Neutrophil (primary cell): ENCODE results near the gene ASIC4.

Experiments used
- H3K27ac ChIP-seq: fragments of 200-600 bp; sonication (generic); 2 replicates; pipeline ENCODE4 v1.5.1; 2016; ENCODE audit warnings: mild to moderate bottlenecking, moderate library complexity
- H3K27me3 ChIP-seq: fragments of 200-600 bp; sonication (generic); 2 replicates; pipeline ENCODE4 v1.6.0; 2016; ENCODE audit warnings: mild to moderate bottlenecking
- H3K36me3 ChIP-seq: fragments of 200-600 bp; sonication (generic); 2 replicates; pipeline ENCODE4 v1.5.1; 2017
- H3K4me1 ChIP-seq, 2 experiments: fragments of 200-600 bp in 1 of 2; sonication (generic) in 1 of 2; 1 replicate in 1 of 2; 2 replicates in 1 of 2; pipeline versions ENCODE4 v1.5.1 to v1.6.1; 2013 to 2016; ENCODE audit warnings: low read depth in 1 of 2, low read length in 1 of 2, mild to moderate bottlenecking in 1 of 2, moderate library complexity in 1 of 2; ENCODE audit not compliant: control insufficient read depth in 1 of 2, insufficient read depth in 1 of 2
- H3K4me3 ChIP-seq, 2 experiments: fragments of 200-600 bp in 1 of 2; sonication (generic) in 1 of 2; 1 replicate in 1 of 2; 2 replicates in 1 of 2; pipeline ENCODE4 v1.5.1; 2013 to 2016; ENCODE audit warnings: low read depth in 1 of 2, low read length in 1 of 2, mild to moderate bottlenecking in 1 of 2, moderate library complexity in 1 of 2
- H3K9me3 ChIP-seq: fragments of 200-600 bp; sonication (generic); 2 replicates; pipeline ENCODE4 v1.5.1; 2016
- TF ChIP-seq, protein P1 (sequence below): fragments of 200-600 bp; sonication (generic); IDR thresholded peaks from 2 replicates; pipeline ENCODE4 v1.5.1; 2016; ENCODE audit warnings: antibody characterized with exemption

ASIC4 gene, protein sequence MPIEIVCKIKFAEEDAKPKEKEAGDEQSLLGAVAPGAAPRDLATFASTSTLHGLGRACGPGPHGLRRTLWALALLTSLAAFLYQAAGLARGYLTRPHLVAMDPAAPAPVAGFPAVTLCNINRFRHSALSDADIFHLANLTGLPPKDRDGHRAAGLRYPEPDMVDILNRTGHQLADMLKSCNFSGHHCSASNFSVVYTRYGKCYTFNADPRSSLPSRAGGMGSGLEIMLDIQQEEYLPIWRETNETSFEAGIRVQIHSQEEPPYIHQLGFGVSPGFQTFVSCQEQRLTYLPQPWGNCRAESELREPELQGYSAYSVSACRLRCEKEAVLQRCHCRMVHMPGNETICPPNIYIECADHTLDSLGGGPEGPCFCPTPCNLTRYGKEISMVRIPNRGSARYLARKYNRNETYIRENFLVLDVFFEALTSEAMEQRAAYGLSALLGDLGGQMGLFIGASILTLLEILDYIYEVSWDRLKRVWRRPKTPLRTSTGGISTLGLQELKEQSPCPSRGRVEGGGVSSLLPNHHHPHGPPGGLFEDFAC

GRCh38 chr2:219514196-219514761 lies at the start of gene ASIC4:
Gene ASIC4 (plus strand): TSS chr2:219514482. CDS start chr2:219514725, 243 bp downstream.
- Histone ChIP-seq H3K4me1 (no peaks in the 10 kb centered on the region), H3K27ac (no peak within 1 kb of the TSS), H3K4me3 (no peak within 1 kb of the TSS), H3K27me3 (peaks cover 100% of the 10 kb centered on the region), H3K9me3 (no peaks in the 10 kb centered on the region), H3K36me3 (no peaks in the 10 kb centered on the region)
- TF ChIP-seq, protein P1, sequence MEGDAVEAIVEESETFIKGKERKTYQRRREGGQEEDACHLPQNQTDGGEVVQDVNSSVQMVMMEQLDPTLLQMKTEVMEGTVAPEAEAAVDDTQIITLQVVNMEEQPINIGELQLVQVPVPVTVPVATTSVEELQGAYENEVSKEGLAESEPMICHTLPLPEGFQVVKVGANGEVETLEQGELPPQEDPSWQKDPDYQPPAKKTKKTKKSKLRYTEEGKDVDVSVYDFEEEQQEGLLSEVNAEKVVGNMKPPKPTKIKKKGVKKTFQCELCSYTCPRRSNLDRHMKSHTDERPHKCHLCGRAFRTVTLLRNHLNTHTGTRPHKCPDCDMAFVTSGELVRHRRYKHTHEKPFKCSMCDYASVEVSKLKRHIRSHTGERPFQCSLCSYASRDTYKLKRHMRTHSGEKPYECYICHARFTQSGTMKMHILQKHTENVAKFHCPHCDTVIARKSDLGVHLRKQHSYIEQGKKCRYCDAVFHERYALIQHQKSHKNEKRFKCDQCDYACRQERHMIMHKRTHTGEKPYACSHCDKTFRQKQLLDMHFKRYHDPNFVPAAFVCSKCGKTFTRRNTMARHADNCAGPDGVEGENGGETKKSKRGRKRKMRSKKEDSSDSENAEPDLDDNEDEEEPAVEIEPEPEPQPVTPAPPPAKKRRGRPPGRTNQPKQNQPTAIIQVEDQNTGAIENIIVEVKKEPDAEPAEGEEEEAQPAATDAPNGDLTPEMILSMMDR = no peak

DNA sequence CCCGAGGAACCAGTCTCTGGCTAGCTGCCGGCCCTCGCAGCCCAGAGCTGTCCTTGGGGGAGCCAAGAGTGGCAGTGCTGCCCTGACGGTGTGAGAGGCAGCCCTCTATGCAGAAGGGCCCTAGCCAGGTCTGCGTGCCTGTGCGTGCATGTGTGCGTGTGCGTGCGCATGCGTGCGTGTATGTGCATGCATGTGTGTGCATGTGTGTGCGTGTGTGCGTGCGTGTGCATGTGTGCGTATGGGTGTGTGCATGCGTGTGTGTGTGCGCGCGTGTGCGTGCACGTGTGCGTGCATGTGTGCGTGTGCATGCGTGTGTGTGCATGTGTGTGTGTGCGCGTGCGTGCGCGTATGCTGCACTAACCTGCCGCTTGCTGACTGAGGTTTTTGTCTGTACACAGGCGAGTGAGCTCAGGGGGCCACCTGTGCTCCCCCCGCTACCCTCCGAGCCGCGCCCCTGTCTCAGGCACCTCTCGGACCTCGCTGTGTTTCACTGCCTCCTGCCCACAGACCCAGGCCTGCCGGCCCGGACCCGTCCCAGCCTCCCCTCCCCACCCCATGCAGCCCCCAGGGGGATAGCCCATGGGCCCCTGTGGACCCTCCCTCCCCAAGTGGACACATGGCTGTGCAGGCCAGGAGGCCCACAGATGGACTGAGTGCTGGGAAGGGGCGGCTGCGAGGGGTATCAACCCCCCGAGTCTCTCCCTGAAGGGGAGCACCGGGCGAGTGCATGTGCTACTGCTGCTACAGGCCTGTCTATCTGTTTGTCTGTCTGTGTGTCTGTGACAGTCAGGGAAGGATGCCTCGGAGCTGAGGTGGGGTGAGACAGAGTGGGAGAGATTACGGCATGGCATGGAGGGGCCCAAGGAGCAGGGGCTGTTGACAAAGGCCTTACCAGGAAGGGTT lies 48.4 kb upstream of the ASIC4 start:
- Histone ChIP-seq H3K9me3 (no peaks in the 10 kb centered on the region), H3K27ac (no peak overlapping the region), H3K27me3 (peaks cover 3% of the 10 kb centered on the region), H3K4me1 (no peaks in the 10 kb centered on the region), H3K4me3 (no peak overlapping the region), H3K36me3 (no peaks in the 10 kb centered on the region)
- TF ChIP-seq, protein P1 = no peak

- Histone ChIP-seq H3K4me3 (no peak overlapping the region), H3K4me1 (no peaks in the 10 kb centered on the region), H3K36me3 (no peaks in the 10 kb centered on the region), H3K27ac (no peak overlapping the region), H3K9me3 (no peaks in the 10 kb centered on the region), H3K27me3 (peaks cover 3% of the 10 kb centered on the region)
- TF ChIP-seq, protein P1 = no peak
Measured at GRCh38 chr2:219466816-219467735, 47.2 kb upstream of the ASIC4 start.

DNA sequence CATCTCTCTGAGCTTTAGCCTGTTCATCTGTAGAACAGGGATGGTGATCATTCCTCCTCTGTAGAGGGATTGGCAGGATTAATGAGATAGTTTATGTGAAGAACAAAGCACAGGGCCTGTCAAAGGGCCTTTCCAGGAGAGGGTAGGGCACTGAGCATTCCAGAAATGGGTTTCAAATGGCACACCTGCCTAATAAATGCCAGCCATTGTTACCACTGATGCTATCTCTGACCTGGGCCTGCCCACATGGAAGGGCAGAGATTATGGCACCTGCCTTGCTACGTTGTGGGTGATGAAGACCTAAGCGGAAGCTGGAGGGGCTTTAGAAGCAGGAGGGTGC lies 46.6 kb upstream of the ASIC4 start:
- H3K27ac ChIP-seq = no peak overlapping the region
- H3K27me3 ChIP-seq = peaks cover 3% of the 10 kb centered on the region
- H3K4me1 ChIP-seq = no peaks in the 10 kb centered on the region
- TF ChIP-seq, protein P1 = no peak
- no peaks in the 10 kb centered on the region for H3K9me3 ChIP-seq
- no peaks in the 10 kb centered on the region for H3K36me3 ChIP-seq
- no peak overlapping the region for H3K4me3 ChIP-seq
